ENCODE results near the gene IST1. TPM values are rescaled to one million over a fixed set of nuclear protein-coding genes. Genes with fewer than 3 reads are reported as not detected.

Gene IST1
- total and polyA plus RNA-seq, 10 of the 15 experiments (the other 5 are each of a cell fraction or from before 2014, with no cell fraction given): 97.3 to 293 (median 138) TPM

Other genes starting within 250 kb of the IST1 start
Only the 7 nearest of the 10 such genes appear.
- gene AP1G1, start 86.7 kb upstream of the IST1 start, total RNA-seq (2014; rRNA removed): 52.4 and 55.5 TPM in 2 replicates
- 44.7 and 50.7 TPM in 2 replicates for gene AP1G1, start 86.7 kb upstream of the IST1 start, total RNA-seq (2014; rRNA removed; fragmentation: Illumina TruSeq; extraction: Trizol)
- 66.5 and 66.8 TPM in 2 replicates for gene AP1G1, start 86.7 kb upstream of the IST1 start, total RNA-seq (2021)
- gene AP1G1, start 86.7 kb upstream of the IST1 start, polyA plus RNA-seq (2011; rRNA removed): 74.2 and 83.7 TPM in 2 replicates
- 61.8 and 72.6 TPM in 2 replicates for gene AP1G1, start 86.7 kb upstream of the IST1 start, polyA plus RNA-seq (2014; fragmentation: Illumina TruSeq; extraction: Trizol)
- 1 to 10 TPM; 5.9 to 8.4 TPM for gene AP1G1, start 86.7 kb upstream of the IST1 start, polyA plus RNA-seq (2014; fragmentation: Nextera tagmentation; extraction: Ambion mirVana)
- gene AP1G1, start 86.7 kb upstream of the IST1 start, polyA plus RNA-seq (2014; rRNA removed): 42.2 and 50.9 TPM in 2 replicates
- 10 to 100 TPM; 35.1 to 35.7 TPM for gene AP1G1, start 86.7 kb upstream of the IST1 start, polyA plus RNA-seq (2016; fragmentation: Nextera tagmentation; extraction: Ambion mirVana)
- gene ATXN1L, start 49.6 kb upstream of the IST1 start, total RNA-seq (2014; rRNA removed): 7.4 and 8.6 TPM in 2 replicates
- gene ATXN1L, start 49.6 kb upstream of the IST1 start, total RNA-seq (2014; rRNA removed; fragmentation: Illumina TruSeq; extraction: Trizol): 11.4 and 11.9 TPM in 2 replicates
- gene ATXN1L, start 49.6 kb upstream of the IST1 start, total RNA-seq (2021): 13.9 and 14.6 TPM in 2 replicates
- 13.7 and 13.9 TPM in 2 replicates for gene ATXN1L, start 49.6 kb upstream of the IST1 start, polyA plus RNA-seq (2011; rRNA removed)
- gene ATXN1L, start 49.6 kb upstream of the IST1 start, polyA plus RNA-seq (2014; fragmentation: Illumina TruSeq; extraction: Trizol): 12.2 and 15.7 TPM in 2 replicates
- gene ATXN1L, start 49.6 kb upstream of the IST1 start, polyA plus RNA-seq (2014; fragmentation: Nextera tagmentation; extraction: Ambion mirVana): 1 to 10 TPM; 1.8 to 2.0 TPM
- 9.8 and 9.9 TPM in 2 replicates for gene ATXN1L, start 49.6 kb upstream of the IST1 start, polyA plus RNA-seq (2014; rRNA removed)
- 1 to 10 TPM; 6.4 to 6.6 TPM for gene ATXN1L, start 49.6 kb upstream of the IST1 start, polyA plus RNA-seq (2016; fragmentation: Nextera tagmentation; extraction: Ambion mirVana)
- gene ZNF821, start 11.3 kb upstream of the IST1 start, total RNA-seq (2014; rRNA removed): 4.5 and 6.9 TPM in 2 replicates
- gene ZNF821, start 11.3 kb upstream of the IST1 start, total RNA-seq (2014; rRNA removed; fragmentation: Illumina TruSeq; extraction: Trizol): 3.9 and 6.0 TPM in 2 replicates
- gene ZNF821, start 11.3 kb upstream of the IST1 start, total RNA-seq (2021): 7.2 and 7.9 TPM in 2 replicates
- 6.5 and 7.5 TPM in 2 replicates for gene ZNF821, start 11.3 kb upstream of the IST1 start, polyA plus RNA-seq (2011; rRNA removed)
- gene ZNF821, start 11.3 kb upstream of the IST1 start, polyA plus RNA-seq (2014; fragmentation: Illumina TruSeq; extraction: Trizol): 3.8 and 5.4 TPM in 2 replicates
- 1 to 10 TPM in 1 of 2 experiments, under 1 TPM in 1; 0.82 to 2.0 TPM for gene ZNF821, start 11.3 kb upstream of the IST1 start, polyA plus RNA-seq (2014; fragmentation: Nextera tagmentation; extraction: Ambion mirVana)
- 5.6 and 8.9 TPM in 2 replicates for gene ZNF821, start 11.3 kb upstream of the IST1 start, polyA plus RNA-seq (2014; rRNA removed)
- gene ZNF821, start 11.3 kb upstream of the IST1 start, polyA plus RNA-seq (2016; fragmentation: Nextera tagmentation; extraction: Ambion mirVana): 1 to 10 TPM; 6.6 to 9.9 TPM
- gene PKD1L3, start 104.9 kb downstream of the IST1 start, total RNA-seq (2014; rRNA removed): not detected in 2 replicates
- gene PKD1L3, start 104.9 kb downstream of the IST1 start, total RNA-seq (2014; rRNA removed; fragmentation: Illumina TruSeq; extraction: Trizol): 0.04 TPM in 1 of 2 replicates, not detected in the other
- gene PKD1L3, start 104.9 kb downstream of the IST1 start, total RNA-seq (2021): not detected in 2 replicates
- gene PKD1L3, start 104.9 kb downstream of the IST1 start, polyA plus RNA-seq (2011; rRNA removed): not detected in 2 replicates
- gene PKD1L3, start 104.9 kb downstream of the IST1 start, polyA plus RNA-seq (2014; fragmentation: Illumina TruSeq; extraction: Trizol): 0.03 TPM in 1 of 2 replicates, not detected in the other
- gene PKD1L3, start 104.9 kb downstream of the IST1 start, polyA plus RNA-seq (2014; fragmentation: Nextera tagmentation; extraction: Ambion mirVana): not detected
- not detected in 2 replicates for gene PKD1L3, start 104.9 kb downstream of the IST1 start, polyA plus RNA-seq (2014; rRNA removed)
- under 1 TPM in 1 of 2 experiments, not detected in 1; 0.04 TPM for gene PKD1L3, start 104.9 kb downstream of the IST1 start, polyA plus RNA-seq (2016; fragmentation: Nextera tagmentation; extraction: Ambion mirVana)
- 10.7 and 12.5 TPM in 2 replicates for gene DHODH, start 113.2 kb downstream of the IST1 start, total RNA-seq (2014; rRNA removed)
- 10.2 and 10.5 TPM in 2 replicates for gene DHODH, start 113.2 kb downstream of the IST1 start, total RNA-seq (2014; rRNA removed; fragmentation: Illumina TruSeq; extraction: Trizol)
- 14.3 and 18.9 TPM in 2 replicates for gene DHODH, start 113.2 kb downstream of the IST1 start, total RNA-seq (2021)
- gene DHODH, start 113.2 kb downstream of the IST1 start, polyA plus RNA-seq (2011; rRNA removed): 13.7 and 14.6 TPM in 2 replicates
- 10.7 and 13.5 TPM in 2 replicates for gene DHODH, start 113.2 kb downstream of the IST1 start, polyA plus RNA-seq (2014; fragmentation: Illumina TruSeq; extraction: Trizol)
- gene DHODH, start 113.2 kb downstream of the IST1 start, polyA plus RNA-seq (2014; fragmentation: Nextera tagmentation; extraction: Ambion mirVana): 1 to 10 TPM; 3.4 to 4.1 TPM
- gene DHODH, start 113.2 kb downstream of the IST1 start, polyA plus RNA-seq (2014; rRNA removed): 12.5 and 12.9 TPM in 2 replicates
- gene DHODH, start 113.2 kb downstream of the IST1 start, polyA plus RNA-seq (2016; fragmentation: Nextera tagmentation; extraction: Ambion mirVana): 10 to 100 TPM; 20.8 to 23.3 TPM
- gene HP, start 159.0 kb downstream of the IST1 start, total RNA-seq (2014; rRNA removed): not detected in 2 replicates
- gene HP, start 159.0 kb downstream of the IST1 start, total RNA-seq (2014; rRNA removed; fragmentation: Illumina TruSeq; extraction: Trizol): not detected in 2 replicates
- 8.7 and 10.8 TPM in 2 replicates for gene HP, start 159.0 kb downstream of the IST1 start, total RNA-seq (2021)
- not detected in 2 replicates for gene HP, start 159.0 kb downstream of the IST1 start, polyA plus RNA-seq (2011; rRNA removed)
- not detected in 2 replicates for gene HP, start 159.0 kb downstream of the IST1 start, polyA plus RNA-seq (2014; fragmentation: Illumina TruSeq; extraction: Trizol)
- not detected for gene HP, start 159.0 kb downstream of the IST1 start, polyA plus RNA-seq (2014; fragmentation: Nextera tagmentation; extraction: Ambion mirVana)
- 0.03 TPM in 1 of 2 replicates, not detected in the other for gene HP, start 159.0 kb downstream of the IST1 start, polyA plus RNA-seq (2014; rRNA removed)
- gene HP, start 159.0 kb downstream of the IST1 start, polyA plus RNA-seq (2016; fragmentation: Nextera tagmentation; extraction: Ambion mirVana): not detected
- not detected in 2 replicates for gene HPR, start 167.7 kb downstream of the IST1 start, total RNA-seq (2014; rRNA removed)
- not detected in 2 replicates for gene HPR, start 167.7 kb downstream of the IST1 start, total RNA-seq (2014; rRNA removed; fragmentation: Illumina TruSeq; extraction: Trizol)
- not detected in 2 replicates for gene HPR, start 167.7 kb downstream of the IST1 start, total RNA-seq (2021)
- not detected in 2 replicates for gene HPR, start 167.7 kb downstream of the IST1 start, polyA plus RNA-seq (2011; rRNA removed)
- gene HPR, start 167.7 kb downstream of the IST1 start, polyA plus RNA-seq (2014; fragmentation: Illumina TruSeq; extraction: Trizol): not detected in 2 replicates
- not detected for gene HPR, start 167.7 kb downstream of the IST1 start, polyA plus RNA-seq (2014; fragmentation: Nextera tagmentation; extraction: Ambion mirVana)
- gene HPR, start 167.7 kb downstream of the IST1 start, polyA plus RNA-seq (2014; rRNA removed): not detected in 2 replicates
- gene HPR, start 167.7 kb downstream of the IST1 start, polyA plus RNA-seq (2016; fragmentation: Nextera tagmentation; extraction: Ambion mirVana): under 1 TPM in 1 of 2 experiments, not detected in 1; 0.15 TPM

Measured in GM12878 (cell line).